ENCODE results near the gene GRIN1.

GRCh38 chr9:137147793-137148160 is 8.8 kb downstream of the GRIN1 start:
- TF ChIP-seq, protein P1, sequence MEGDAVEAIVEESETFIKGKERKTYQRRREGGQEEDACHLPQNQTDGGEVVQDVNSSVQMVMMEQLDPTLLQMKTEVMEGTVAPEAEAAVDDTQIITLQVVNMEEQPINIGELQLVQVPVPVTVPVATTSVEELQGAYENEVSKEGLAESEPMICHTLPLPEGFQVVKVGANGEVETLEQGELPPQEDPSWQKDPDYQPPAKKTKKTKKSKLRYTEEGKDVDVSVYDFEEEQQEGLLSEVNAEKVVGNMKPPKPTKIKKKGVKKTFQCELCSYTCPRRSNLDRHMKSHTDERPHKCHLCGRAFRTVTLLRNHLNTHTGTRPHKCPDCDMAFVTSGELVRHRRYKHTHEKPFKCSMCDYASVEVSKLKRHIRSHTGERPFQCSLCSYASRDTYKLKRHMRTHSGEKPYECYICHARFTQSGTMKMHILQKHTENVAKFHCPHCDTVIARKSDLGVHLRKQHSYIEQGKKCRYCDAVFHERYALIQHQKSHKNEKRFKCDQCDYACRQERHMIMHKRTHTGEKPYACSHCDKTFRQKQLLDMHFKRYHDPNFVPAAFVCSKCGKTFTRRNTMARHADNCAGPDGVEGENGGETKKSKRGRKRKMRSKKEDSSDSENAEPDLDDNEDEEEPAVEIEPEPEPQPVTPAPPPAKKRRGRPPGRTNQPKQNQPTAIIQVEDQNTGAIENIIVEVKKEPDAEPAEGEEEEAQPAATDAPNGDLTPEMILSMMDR (conservative IDR thresholded peaks at IDR 0.05 in 1 of 2, IDR thresholded peaks at IDR 0.05 in 1 of 2; ENCODE audit: extremely low read depth in 1 of 2, insufficient read depth in 1 of 2, low read depth in 1 of 2, low read length in 2 of 2): no peak
- no peak for TF ChIP-seq EZH2 (IDR thresholded peaks at IDR 0.05; ENCODE audit: borderline replicate concordance, low read length)

Measured in mammary epithelial cell (primary cell).